HG03432 (cell line): ENCODE measurements around the gene OR8B8.
"Not testable (repeated sequence)": the region's sequence is repeated elsewhere in the genome, so short reads cannot be mapped to it uniquely, and the experiment has no call there.

Source experiments
- ATAC-seq: cut with Tn5 transposase; IDR thresholded peaks from one replicate; pipeline ENCODE4 v1.9.1; 2021; ENCODE audit warnings: mild to moderate bottlenecking, moderate library complexity; ENCODE audit not compliant: unreplicated experiment

OR8B8 gene, protein sequence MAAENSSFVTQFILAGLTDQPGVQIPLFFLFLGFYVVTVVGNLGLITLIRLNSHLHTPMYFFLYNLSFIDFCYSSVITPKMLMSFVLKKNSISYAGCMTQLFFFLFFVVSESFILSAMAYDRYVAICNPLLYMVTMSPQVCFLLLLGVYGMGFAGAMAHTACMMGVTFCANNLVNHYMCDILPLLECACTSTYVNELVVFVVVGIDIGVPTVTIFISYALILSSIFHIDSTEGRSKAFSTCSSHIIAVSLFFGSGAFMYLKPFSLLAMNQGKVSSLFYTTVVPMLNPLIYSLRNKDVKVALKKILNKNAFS

DNA sequence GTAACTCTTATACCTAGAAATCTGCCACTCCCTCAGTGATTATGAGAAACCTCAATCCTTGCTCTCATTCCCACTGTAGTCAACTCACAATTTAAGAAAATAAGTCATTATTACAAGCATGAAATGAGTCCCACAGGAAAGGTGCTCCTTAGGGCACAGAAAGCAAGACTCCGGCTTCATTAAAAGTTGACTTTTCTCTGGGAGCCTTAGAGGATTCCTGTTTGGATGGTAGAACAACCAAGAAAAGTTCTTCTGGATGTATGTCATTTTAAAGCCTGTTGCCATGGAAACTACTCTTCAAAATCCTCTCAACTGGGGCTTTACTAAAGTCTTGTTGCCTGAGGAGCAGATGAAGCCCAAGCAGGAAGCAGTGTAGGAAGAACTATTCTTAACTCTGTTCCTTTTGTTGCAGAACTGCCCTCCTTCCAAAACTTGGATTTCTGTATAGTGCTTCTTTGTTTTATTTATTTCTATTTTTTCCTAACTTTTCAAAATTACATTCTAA, at the start of gene OR8B8:
Gene OR8B8 (minus strand): TSS at position 51 of the 505 bp plus-strand sequence. CDS start 4,611 bp downstream, outside the sequence.
- ATAC-seq: no peak

DNA sequence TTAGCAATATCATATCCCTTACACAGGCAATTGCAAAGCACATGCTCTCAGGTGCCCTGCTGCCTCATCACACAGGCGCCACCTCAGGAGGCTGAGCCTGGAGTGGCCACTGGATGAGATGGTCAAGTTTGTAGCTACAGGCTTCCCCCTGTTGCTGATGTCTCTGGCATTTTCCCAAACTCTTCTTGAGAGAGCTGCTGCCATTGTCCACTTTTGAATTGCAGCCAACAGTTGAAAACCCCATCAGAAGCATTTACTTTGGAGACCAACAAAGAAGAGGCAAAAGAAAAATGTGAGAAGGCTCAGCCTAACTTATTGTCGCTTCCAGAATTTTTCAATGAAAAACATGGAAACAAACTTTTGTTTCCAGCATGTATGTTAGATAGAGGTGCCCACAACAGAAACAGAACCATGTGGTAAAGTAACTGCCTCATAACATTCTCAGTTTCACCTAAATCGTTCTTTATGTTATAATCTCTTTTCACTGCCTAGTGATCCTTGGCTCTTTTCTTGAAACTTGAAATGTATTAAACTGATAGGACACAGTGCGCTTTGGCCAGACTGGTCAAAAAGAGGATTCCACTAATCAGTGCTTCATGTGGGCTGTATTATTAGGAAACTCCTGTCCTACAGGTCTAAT, 47.6 kb upstream of the OR8B8 start:
- no peak for ATAC-seq

DNA sequence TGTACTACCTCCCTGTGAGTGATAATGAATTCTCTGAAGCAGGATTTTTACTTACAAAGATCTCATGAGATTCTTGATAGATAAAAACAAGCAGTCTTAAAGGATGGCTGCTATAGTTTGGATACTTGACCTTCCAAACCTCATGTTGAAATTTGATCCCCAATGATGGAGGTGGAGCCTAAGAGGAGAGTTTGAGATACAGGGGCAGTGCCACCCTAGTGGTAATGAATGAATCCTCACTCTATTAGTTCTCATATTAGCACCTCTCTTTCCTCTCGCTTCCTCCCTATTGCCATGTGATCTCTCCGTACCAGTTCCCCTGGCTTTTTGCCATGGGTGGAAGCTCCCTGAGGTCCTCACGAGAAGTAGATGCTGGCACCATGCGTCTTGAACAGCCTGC, 37.9 kb upstream of the OR8B8 start:
- ATAC-seq: no peak

DNA sequence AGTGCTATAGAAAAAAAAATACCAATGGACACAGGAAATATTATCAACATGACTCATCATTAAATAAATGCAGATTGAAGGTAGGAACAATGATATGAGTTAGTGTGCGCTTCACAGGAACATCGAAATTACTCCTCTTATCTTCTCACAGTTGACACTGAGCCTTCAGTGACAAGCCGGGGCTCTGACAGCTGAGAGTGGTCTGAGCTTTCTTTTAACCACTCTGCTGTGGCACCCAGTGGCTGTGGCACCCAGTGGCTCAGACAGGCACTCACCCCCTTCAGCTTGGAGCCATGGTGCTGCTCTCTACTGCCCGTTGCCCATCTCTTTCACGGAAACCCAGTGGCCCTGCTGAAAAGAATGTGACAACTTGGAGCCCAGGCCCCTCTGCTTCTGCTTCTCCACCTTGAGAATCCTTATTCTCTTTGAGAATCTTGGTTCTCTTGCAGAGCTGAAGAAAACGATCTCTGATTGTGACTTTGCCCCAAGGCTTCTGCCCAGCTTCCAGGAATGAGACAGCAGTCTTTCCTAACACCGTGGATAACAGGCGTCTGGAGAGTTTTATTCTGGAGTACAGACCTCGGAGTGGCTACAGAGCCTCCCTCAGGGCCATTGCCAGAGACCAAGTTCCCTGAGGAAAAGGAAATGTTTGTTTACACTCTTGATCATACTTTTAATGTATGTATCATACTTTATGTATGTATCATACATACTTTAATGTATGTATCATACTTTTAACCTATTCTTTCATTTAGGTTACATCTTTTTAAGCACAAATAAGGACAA, 37.1 kb upstream of the OR8B8 start:
- ATAC-seq: no peak

DNA sequence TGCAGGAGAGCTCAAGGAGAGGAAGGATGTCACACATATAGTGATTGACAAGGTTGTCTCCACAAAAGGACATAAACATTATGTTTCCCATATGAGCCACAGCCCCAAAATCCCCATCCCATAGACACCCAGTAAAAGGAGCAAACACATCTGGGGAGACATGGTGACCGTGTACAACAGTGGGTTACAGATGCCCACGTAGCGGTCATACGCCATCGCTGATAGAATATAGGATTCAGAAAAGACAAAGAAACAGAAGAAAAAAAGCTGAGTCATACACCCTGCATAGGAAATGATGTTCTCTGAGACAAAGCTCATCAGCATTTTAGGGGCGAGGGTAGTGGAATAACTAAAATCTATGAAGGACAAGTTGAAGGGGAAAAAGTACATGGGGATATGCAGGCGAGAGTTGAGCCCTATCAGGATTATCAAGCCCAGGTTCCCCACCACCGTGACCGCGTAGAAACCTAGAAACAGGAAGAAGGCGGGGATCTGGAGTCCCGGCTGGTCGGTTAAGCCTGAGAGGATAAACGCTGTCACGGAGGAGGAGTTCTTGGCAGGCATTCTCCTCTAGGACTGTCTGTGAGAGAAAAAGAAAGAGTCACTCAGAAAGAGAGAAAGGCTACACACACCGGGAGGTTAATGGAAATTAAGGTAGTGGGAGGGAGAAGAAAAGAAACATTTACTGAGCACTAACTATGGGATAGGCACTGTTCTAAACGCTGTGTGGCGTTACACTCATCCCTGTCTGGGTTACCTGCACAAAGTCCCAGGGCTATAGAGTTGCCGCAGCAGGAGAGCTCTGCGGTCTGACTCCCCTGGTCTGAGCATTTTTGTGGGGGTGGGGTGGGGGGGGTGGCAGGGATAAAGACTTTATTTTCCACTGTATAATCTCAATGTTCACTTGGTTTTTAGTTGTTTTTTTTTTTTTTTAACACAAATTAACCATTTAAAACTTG, 36.1 kb upstream of the OR8B8 start:
- no peak for ATAC-seq

DNA sequence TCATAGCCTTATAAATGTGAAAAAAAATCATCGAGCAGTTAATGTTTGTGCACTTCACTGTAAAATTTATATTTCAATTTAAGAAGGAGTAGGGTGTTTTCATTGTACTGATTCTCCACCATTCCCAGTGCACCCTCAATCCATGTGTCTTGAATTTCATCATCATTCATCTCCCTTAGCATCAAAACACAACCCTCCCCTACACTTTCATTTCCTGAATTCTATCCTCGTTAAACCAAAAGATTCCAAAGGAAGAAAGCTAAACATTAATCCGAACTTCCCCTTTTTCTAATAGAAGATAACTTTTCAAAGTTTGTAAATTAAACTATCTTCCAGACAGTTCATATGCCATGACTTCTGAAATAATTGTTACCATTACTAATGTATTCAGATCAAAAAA, 34.1 kb upstream of the OR8B8 start:
- ATAC-seq: no peak

DNA sequence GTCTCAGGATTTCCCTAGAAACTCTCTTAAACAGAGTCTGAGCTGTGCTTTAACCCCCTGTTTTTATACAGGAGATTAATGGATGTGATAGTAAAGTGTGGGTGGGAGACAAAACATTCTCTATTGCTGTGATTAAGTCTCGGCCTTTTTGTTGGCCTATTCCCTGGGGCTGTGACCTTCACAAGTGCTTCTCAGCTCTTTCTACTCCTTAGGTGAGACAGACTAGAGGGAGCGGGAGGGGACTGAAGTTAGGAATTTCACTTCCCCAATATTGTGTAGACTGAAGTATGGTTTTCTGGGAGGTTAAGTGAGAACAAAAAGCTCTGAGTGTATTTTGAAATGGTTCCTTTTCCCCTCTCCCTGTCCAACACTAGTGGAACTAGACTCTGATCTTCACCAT, 29.8 kb upstream of the OR8B8 start:
- no peak for ATAC-seq

DNA sequence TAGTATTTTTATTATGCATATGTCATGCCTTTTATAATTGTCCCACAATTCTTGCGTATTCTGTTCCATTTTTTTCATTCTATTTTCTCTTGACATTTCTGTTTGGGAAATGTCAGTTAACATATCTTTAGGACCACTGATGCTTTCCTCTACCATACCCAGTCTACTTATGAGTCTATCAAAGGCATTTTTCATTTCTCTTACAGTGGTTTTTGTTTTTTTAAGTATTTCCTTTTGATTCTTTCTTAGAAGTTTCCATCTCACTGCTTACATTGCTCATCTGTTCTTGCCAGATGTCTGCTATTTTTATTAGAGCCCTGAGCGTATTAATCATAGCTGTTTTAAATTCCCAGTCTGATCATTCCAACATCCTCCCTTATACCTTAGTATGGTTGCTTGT, 29.3 kb upstream of the OR8B8 start:
- ATAC-seq: no peak

DNA sequence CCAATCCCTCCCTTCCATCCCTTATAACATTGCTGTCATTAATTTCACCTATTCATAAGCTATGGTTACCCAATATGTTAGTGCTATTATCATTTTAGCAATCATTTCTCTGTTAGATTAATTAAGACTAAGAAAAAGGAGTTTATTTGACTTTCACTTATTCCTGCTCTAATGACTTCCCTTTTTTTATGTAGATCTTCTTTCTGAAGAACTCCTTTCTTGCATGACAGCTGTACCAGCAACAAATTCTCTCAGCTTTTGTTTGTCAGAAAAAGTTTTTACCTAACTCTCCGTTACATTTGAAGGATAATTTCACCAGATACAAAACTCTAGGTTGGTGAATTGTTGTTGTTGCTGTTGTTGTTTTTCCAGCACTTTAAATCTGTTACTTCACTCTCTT, 28.6 kb upstream of the OR8B8 start:
- ATAC-seq: no peak

DNA sequence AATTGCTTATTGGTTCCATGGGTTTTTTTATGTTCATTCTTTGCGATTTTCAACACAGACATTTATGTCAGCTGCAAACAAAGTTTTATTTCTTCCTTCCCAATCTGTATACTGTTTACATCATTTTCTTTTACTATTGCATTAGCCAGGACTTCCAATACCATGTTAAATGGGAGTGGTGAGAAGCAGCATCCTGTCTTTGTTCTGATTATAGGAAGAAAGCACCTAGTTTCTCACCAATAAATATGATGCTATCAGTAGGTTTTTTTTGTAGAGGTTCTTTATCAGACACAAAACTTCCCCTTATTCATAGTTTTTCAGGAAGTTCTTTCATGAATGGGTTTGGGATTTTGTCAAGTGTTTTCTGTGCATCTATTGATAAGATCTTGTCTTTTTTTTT, 28.0 kb upstream of the OR8B8 start:
- no peak for ATAC-seq

DNA sequence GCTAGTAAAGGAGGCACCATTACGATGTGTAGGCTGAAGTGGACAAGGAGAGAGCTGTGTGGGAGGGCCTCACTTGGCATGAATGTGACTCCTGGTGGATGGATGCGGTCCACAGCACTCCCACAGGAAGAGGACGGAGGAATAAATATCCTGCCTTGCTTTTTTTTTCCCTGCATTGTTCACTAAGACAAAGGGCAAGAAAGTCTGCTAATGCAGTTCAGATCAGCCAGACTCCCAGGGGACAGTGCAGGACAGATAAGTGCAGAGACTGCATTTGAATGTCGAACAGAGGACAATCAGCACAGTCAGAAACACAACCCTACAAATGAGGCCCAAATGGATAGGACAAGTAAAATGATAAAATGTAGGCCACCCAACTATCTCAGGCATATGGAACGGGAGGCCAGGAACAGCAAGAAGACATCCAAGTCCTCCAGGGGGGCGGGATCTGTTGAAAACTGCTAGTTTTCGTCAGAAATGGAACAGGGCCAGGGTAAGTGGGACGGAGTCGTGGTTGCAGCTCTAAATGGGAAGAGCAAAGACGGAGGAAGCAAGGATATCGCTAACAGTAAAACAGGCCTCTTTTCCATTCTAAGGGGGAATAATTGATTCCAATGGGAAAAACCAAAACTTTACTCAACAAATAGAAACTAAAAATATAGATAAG, 25.2 kb upstream of the OR8B8 start:
- no peak for ATAC-seq

DNA sequence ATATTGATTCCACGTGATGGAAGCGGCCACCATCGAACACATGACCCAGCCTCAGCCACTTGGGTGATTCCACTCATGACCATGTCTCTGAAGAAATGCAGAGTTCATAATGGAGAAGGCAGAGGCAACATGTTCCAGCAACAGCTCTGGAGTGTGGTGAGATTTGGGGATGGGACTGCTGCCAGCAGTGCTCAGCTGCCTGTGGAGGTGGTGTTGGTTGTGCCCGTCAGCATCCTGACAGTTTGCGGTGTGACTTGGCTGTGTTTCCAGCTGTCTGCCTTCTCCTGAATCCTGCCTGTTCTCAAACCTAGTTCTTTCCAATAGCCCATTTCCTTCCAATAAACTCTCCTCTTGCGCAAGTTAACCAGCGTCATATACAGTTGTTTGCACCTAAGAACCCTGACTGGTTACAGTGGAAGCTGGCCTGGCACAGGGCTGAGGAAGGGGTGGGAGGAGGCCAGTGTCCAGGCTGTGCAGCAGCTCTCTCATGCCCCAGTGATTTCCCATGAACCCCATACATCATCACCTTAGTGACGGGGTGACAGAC, 22.0 kb upstream of the OR8B8 start:
- ATAC-seq: no peak

DNA sequence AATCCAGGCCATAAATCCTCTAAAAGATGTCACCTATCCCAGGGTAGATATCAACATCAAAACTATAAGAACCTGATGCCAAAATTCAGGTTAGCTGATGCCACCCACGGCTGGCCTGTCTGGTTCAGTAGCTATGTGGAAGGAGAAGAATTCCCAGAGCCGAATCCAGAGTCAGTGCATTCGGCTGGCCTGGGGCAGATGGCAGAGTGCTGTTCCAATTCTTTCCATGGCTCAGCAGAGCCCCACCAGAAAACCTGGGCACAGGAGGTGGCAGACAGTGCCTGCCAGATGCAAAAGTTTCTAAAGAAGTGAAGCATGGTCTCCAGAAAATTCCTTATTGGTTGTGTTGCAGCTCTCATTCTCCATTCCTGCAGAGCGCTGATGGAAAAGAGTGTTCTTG, 19.9 kb upstream of the OR8B8 start:
- no peak for ATAC-seq

DNA sequence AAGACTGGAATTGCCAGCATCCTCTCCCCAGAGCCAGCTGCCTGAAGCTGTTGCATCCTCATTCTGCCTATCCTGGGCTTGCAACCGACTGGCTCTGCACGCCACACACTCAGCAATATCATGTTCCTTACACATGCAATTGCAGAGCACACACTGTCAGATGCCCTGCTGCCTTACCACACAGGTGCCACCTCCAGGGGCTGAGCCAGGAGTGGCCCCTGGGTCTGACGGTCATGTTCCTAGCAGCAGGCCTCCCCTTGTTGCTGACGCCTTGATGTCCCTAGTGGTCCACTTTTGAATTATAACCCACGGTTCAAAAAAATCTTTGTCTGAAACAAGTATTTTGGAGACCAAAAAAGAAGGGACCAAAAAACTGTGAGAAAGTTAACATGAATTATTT, 18.5 kb upstream of the OR8B8 start:
- no peak for ATAC-seq

DNA sequence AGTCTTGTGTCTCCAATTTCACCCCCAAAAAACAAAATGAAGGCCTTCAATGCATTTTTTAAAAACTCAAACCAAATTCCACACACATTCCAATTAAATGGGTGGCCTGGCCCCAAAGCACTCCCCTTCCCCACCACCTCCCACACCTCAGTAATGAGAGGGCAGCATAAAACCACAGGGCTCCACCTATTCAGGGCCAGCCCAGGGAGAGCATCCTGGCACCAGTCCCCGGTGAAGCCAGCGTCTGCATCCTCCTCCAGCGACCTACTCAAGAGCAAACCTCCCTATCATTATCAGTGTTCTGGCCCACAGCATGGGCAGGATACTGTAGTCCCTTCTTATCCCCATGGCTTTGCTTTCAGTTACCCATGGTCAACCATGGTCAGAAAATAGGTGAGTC, 17.8 kb upstream of the OR8B8 start:
- no peak for ATAC-seq

DNA sequence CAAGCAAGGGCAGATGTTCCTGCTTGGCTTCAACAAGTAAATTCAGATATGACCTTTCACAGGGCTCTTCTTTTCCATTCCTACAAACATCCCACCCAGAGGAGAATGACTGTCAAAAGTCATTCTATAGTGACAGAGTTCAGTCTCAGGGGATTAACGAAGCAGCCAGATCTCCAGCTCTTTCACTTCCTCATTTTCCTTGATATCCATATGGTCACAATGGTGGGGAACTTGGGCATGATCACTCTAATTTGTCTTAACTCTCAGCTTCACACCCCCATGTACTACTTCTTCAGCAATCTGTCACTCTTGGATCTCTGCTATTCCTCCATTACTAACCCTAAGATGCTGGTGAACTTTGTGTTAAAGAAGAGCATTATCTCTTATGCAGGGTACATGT, 15.0 kb upstream of the OR8B8 start:
- no peak for ATAC-seq

DNA sequence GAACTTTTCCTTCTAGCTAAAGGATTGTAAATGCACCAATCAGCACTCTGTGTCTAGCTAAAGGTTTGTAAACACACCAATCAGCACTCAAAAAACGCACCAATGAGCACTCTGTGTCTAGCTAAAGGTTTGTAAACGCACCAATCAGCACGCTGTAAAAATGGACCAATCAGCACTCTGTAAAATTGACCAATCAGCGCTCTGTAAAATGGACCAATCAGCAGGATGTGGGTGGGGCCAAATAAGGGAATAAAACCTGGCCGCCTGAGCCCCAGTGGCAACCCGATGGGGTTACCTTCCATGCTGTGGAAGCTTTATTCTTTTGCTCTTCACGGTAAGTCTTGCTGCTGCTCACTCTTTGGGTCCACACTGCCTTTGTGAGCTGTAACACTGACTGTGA, 13.9 kb upstream of the OR8B8 start:
- ATAC-seq: not testable (repeated sequence)

DNA sequence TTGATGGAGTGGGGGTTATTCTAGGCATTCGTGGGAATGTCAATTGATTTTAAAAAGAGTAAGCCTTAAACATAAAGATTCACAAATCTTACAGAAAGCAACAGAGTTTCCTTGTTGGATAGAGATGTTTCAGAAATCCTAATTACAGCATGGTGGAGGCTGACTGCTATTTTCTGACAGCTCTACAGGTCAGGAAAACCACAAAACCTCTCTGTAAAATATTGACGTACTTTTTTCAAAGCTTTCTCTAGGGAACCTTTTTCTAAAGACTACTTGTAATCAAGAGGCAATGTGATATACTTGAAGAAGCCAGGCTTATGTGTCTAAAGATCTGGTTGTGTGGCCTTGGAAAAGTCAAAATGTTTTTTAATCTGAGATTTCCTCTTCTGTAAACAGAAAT, 9.1 kb upstream of the OR8B8 start:
- ATAC-seq: no peak

DNA sequence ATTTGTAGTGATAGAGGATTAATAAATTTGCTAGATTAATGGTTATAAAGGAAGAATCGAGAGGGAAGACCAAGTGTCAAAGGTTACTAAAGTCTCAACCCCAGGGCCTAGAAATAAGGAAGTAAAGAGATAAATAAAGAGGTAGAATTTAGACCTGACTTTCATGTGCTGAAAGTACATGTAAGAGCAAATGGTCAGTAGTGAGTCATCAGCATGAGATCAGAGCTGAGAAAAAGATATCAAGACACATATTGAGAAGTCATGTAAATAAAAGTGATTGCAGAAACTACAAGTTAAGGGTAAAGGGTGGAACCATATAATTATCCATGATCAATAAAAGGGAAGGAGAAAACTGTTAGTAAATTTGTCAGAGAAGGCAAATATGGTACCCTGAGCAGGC, 1.4 kb upstream of the OR8B8 start:
- ATAC-seq: no peak

DNA sequence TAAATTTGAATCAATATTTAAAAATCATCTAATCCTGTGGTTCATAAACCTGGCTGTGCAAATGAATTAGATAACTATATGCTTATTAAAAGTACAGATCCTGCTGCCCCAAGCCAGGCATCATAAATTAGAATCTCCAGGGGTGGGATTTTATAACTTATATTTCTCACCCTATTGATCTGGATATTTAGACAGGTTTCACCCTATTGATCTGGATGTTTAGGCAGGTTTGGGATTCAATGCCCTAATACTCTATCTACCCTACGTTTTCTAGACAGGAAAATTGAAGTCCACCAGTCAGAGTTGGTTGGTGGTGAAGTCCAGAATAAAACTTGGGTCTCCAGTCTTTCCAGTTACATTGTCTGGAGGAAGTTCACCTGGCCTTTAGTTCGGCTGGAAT, 2.6 kb downstream of the OR8B8 start:
- ATAC-seq: no peak
